HG02970 (cell line): Measurements from ENCODE around the gene PRR5L.

Experiments
- ATAC-seq: cut with Tn5 transposase; IDR thresholded peaks from one replicate; pipeline ENCODE4 v1.9.1; 2021; ENCODE audit warnings: mild to moderate bottlenecking, moderate library complexity, moderate number of reproducible peaks; ENCODE audit not compliant: unreplicated experiment, low FRiP score

The PRR5L gene

DNA sequence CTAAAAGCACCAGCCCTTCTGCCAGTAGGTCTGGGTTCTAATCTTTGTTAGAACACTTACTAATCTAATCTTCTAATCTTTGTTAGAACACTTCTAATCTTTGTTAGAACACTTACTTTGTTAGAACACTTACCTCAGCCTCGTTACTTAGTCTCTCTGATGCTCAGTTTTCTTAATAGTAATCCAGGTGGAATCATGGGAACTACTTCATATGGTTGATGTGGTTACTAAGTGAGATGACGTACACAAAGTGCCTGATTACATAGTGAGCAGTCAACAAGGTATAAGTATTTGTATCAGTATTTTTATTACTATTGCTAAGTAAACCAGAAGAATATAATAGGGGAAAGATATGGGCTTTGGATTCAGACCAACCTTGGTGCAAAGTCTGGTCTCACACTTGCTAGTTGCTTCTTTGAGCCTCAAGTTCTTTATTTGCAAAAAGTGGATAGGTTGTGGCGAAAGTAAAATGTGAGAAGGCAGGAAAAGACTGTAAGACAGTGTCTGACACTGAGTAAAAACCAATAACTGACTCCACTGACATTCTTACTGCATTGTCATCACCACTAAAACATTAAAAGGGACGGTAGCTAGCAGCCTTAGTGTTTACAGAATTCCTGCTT is 130.2 kb downstream of the PRR5L start:
- ATAC-seq: no peak

DNA sequence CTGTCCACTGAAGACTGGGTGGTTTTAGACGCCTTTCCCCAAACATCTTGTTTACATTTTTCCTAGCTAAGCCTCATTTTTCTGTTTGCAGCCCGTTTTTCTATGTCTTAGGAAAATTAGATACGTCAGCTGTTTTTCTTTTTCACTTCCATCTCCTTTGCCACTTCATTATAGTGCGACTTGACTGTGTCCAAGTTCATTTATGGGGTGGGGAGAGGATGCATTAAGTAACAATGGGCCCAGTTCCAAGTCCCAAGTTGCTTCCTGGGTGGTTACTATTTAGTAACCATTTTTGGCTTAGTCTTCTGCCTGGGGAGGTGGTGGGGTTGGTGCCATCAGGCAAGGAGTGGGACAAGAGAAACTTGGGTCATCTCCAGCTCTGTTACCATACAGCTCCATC is 131.0 kb downstream of the PRR5L start:
- no peak for ATAC-seq

DNA sequence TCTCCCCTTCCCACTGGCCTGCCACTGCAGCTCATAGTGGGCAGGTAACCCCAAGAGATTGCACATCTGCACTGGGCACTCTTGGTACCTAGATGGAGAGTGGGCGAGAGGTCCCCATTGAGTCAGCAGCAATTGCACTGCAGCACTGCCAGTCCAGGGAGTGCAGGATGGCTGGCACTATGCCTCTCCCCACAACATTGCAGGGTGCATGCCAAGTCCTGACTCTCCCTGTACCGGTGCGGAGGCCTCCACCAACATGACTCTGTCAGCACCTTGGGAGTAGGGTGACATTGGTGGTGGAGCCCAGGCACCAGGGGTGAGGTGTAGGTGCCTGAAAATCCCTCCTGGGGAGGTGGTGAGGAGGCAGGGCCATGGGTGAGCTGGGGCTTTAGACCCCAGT is 131.8 kb downstream of the PRR5L start:
- ATAC-seq: no peak

DNA sequence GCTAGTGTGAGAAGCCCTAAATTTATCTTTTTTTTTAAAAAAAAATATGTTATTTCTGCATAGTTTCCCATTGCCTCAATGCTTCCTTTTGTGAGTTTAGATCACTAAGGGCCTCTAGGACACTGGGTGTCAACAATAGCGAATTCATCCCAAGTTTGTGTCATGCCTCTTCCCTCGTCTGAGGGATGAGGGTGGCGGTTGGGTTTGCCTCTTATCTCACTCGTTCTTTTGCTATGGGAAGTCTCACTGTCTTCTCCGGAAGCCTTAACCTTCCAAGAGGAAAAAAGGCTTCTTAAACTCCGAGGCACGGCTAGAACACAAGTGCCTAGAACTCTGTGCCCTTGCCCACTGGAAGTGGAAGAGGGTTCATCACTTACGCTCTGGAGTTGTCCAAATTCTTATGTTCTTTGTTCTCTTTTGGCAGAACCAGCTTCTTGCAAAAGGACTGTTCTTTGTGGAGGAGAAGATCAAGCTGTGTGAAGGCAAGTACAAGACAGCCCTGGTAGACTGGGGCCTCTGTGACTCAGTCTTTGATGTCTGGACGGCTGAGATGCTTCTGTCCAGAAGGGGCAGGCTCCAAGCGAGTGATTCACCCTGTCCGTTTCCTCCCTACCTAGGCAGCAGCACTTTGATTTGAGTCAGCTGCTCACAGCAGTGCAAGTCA is 135.5 kb downstream of the PRR5L start:
- ATAC-seq: no peak

DNA sequence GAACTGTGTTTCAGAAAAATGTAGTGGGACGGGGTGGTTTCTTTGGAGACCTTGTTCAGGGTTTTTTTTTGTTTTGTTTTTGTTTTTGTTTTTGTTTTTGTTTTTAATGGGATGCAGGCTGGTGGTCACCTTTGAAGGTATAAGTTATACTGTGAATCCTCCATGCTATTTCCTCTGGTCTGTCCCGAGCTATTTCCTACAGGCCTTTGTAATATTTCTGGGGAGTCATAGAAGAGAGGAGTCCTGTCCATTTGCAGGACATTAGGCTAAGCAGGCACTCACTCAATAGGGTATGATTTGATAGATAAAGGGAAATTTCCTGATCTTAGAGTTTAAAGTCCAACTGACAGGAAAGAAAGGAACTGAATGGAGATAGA is 136.0 kb downstream of the PRR5L start:
- no peak for ATAC-seq

DNA sequence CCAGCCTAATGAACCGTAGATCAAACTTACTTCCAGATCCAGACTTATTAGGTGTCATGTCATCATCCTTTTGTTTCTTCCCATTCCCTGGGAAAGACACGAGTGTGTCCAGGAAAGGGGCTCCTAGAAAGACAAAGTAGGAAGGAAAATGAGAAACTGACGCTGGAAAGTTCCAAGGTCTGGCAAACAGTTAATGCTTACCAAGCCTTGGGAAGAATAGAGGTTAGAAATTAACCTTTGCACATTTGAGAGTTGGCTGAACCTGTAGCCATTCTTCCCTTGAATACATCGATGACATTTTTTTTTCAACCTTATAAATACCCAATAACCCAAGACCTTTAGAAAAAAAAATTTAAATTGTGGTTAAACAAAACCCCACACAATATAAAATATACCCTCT is 136.7 kb downstream of the PRR5L start:
- no peak for ATAC-seq

DNA sequence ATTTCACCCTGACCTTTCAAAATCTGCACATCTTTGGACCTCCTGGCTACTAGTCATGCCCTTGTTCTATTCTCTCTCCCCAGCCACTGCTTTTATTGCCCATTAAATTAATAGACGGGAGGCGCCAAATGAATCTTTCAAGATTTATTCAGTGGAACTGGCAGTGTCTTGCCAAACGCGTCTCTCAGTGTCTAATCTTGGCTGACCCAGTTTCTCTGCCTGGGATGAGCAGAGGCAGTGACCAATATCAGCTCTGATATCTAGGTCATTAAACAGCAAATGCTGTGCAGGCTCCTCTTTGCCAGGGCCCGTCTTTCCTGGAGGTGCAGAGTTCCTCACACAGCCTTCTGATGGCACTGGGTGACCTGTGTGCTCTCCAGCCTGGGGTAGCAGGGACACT is 140.0 kb downstream of the PRR5L start:
- no peak for ATAC-seq

DNA sequence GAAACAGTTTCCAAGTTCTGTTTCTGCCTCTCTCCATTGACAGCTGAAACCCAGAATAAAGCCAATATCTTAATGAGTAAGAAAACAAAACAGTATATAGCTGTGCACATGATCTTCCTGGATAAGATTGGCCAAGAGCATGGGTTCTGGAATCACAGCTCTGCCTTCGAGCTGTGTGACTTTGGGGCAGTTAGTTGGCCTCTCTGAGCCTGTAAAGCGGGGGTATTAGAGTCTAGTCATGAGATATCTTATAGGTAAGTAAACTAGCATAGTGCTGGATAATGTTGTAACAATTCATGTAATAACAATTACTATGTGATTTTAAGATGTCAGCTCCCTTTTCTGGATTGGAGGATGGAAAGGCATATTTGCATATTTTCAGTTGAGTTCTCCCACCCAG is 140.5 kb downstream of the PRR5L start:
- ATAC-seq: no peak

DNA sequence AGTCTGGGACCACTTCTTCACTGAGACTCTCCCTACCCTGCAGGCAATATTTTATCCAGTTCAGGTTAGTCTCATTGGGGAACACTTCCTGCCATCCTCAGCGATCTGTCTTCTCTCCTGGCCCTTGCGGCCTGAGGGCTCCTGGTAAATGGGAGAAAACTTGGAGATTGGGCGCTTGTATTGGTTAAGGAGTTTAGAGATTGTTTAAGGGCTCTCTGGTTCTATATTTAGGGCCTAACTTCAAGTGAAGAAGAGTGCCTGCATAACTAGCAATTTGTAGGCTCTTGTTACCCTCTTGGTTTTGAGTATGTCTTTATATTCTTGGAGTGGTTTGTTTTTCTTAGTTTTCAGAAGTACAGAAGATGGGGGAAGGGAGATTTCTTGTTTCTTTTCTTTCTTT is 141.3 kb downstream of the PRR5L start:
- no peak for ATAC-seq

DNA sequence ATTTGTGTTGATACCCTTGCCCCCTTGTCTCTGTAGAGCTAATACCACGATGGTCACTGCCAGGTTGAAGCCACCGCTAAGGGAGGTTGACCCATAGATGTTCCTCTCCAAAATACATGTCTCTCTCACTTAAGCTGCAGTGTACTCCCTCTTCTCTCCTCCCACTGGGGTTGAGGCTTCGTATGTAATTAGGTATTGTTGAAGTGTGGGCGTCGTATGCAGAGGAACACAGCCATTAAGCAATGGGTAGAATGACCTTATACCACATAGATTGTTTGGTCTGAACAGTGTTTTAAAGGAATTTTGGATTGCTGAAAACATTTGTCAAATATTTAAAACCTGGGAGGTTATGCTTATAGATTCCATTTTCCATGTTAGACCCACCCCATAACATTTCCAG is 142.0 kb downstream of the PRR5L start:
- ATAC-seq: no peak

DNA sequence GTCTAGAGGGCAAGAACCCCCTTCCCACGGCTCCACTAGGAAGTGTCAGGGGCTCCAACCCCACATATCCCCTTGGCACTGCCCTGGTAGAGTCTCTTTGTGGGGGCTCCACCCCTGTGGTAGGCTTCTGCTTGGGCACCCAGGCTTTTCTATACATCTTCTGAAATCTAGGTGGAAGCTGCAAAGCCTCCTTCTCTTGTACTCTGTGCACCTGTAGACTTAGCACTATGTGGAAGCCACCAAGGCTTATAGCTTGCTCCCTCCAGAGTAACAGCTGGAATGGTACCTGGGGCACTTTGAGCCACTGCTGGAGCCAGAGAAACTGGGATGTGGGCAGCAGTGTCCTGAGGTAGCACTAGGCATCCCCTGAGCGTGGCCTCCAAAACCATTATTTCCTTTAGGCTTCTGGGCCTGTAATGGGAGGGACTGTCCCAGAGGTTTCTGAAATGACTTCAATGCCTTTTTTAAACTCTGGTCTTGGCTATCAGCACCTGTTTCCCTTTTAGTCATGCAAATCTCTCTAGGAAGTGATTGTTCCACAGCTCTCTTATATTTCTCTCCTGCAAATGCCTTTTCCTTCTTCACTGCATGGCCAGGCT is 145.6 kb downstream of the PRR5L start:
- peak; percentile 71 for ATAC-seq

DNA sequence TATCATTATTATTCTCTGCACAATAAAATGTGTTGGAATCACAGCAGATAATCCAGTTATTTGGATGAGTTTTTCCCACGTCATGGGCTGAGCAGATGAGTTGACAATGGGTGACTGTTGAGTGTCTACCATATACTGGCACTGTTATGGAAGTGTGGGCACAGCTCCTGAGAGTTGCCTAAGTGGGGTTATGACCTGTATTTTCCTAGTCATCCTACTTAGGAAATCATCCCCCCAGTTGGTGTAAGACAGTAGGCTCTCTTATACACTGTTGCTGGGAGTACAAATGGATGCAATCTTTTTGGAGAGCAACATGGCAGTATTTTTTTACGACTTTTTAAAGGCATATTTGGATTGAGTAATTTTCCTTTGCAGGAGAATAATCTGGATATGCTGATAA is 147.6 kb downstream of the PRR5L start:
- no peak for ATAC-seq

DNA sequence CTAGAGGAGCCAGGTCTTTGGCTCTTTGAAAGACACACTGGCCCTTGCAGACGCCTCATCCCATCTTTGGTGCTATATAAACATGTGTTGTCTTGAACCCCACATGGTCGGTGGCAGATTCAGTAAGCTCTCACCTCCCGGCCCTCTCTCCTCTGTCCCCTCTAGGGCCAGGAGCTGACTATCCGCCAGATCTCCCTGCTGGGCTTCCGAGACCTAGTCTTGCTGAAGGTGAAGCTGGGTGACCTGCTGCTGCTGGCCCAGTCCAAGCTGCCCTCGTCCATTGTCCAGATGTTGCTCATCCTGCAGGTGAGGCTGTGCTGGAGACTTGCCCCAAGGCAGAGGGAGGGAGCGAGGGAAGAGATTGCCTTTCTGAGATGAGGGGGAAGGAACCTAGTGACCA is 150.0 kb downstream of the PRR5L start:
- ATAC-seq: no peak

DNA sequence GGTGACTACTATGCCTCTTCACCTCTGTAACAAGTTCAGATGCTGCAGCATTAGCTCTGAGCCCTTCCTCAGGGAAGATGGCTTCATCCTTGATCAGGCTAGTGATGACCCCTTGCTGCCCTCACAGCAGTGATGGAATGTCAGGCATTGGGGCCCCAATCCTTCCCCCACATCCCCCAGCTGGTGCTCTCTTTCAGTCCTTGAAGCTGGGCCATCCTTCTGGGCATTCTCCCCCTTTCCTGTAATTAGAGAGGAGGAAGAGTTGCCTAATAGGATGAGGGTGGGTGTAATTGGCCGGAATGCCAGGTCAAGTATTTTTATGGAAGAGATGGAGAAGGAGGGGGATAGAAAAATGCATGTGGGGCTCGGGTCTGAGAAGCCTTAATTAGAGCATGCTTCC is 151.4 kb downstream of the PRR5L start:
- ATAC-seq: no peak

DNA sequence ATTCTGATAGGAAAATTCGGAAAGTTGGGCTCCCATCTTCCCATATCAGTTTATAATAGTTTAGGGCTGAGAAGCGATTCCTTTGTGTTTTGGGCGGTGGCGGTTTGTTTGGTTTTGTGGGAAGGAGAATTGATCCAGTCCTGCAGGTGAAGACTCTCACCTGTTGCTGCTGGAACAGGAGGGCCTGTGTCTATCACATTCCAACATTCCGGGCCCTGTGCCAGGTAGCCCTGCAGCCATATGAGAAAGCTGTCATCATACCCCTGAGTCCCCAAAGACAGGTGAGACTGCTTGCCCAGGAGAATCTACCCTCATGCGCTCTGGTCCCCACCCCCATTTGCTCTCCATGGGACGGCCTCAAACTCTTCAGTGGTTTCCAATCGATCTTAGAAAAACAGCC is 151.9 kb downstream of the PRR5L start:
- ATAC-seq: no peak

DNA sequence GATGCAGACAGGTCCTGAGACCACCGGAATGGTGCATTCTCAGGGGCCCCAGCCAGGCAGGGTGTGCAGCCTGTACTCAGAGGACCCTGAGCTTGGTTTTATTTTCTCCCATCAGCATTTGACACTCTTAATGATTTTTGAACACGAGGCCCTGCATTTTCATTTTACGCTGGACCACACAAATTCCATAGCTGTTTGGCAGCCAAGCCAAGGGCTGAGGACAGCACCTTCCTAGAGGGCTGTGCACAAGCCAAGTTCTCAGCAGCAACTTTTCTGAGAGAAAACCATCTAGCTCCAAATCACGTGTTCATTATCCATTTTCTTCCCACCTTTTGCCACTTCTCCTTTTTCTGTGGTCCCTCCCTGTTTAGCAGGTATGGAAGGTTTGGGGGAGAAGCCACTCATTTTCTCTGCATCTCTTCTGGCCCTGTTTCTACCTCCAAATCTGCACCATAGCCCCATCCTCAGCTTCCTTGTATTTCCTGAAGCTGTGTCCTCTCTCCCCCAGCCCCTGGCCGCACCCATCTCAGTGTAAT is 153.5 kb downstream of the PRR5L start:
- no peak for ATAC-seq

DNA sequence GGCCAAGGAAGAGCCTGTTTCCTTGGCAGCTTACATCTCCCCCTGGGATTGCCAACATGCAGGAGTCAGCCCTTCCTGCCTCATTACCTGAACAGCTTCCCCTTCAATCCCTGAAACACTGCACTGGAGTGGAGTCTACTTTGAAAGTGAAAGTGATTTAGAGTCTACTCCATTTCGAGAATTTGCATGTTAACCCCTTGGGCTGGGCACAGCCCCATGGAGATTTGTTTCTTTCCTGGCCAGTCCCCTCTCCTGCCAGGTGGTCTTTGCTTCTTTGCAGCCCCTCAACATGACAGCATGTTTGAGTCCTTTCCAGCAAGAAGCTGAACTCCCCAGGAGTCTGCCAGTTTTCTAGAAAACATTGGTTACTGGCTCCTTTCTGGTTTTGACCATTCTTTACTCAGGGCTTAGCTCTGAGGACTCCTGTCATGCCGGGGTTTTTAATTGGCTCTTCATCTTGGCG is 154.1 kb downstream of the PRR5L start:
- no peak for ATAC-seq

DNA sequence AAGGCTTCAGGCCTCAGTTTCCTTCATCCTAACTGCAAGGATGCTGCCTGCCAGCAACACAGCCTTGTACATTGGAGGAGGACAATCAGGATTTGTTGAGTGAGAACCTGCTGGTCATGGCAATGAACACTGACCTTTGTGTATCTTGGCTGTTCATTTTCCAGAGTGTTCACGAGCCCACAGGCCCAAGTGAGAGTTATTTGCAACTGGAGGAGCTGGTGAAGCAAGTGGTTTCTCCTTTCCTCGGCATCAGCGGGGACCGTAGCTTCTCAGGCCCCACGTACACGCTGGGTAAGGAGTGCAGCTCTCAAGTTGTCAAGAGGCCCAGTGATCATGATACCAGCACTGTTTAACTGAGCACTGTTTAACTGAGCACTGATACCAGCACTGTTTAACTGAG is 155.0 kb downstream of the PRR5L start:
- ATAC-seq: no peak

DNA sequence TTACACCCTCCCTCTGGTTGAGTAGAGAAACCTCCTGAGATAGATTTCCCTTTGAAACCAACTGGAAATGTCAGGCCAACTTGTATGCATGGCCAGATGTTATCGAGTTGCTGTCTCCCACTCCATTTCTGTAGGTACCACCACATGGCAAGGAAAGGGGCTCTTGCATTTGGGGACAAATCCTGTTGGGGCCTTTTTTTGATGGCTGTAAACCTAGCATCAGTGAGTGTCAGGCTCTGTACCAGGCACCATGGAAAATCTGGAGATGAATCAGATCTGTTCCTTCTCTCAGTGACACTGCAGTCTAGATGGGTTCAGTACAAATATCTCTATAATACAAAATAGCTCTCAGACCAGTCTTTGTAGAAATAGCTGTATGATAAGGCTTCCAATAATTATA is 155.6 kb downstream of the PRR5L start:
- ATAC-seq: no peak

DNA sequence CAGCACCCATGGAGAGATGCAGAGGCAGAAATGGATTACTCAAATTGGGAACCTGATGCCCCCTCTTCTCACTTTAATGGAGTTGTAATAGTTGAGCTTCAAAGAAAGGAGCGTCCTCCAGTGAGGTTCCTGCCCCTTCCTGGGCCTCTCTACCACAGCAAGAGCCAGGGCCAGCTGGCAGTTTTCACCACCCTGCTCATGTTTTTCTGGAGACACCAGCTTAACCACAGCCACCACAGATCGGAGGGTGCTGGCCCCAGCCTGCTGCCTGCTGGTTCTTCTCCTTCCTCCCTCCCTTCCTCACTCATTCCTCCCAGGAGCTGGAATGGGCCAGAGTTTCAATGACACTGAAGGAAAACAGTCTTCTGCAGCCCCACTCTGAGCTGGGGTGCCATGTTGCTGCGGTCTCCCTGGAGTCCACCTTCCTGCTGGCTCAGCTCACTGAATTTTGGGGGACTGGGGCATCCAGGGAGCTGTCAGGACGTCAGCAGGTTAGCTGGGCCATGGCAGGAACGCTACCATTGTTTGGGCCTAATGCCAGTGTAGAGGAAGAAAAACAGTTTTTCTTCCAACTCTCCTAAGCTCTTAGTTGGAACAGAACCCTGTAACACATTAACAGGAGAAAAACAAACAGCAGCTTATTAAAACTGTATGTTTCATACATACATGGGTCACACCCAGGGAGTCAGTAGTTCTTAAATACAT is 156.3 kb downstream of the PRR5L start:
- no peak for ATAC-seq

DNA sequence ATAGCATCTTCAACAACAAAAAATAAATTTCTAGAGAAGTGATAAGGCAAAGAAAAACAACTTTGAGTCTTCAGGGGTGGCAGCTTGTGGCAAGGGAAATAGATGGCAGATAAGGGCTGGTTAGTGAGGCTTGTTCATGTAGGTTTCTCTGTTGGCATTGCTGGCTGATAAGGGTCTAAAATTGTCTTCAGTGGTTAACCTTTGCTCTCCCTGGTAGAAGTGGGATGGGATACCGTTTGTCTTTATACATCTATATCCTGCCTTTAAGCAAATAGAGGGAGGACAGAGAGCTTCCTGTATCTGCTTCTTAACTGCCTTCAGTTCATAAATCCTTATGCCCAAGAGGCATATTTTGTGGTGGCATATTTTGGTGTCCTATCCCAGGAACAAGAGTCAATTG is 156.9 kb downstream of the PRR5L start:
- ATAC-seq: no peak
